ENCODE results near the gene RAB17.

RAB17 gene

GRCh38 chr2:237623428-237624403, 33.2 kb upstream of the RAB17 start:
- Histone ChIP-seq H3K4me2 (ENCODE audit: low read length) (no peak overlapping the region), H3K9me3 (ENCODE audit: low read length) (no peaks in the 10 kb centered on the region), H3K9me2 (ENCODE audit: low read depth, low read length) (no peaks in the 10 kb centered on the region), H3F3A (ENCODE audit: insufficient read depth, low read length) (no peaks in the 10 kb centered on the region), H3K9ac (ENCODE audit: low read length) (no peak overlapping the region), H3K4me1 (ENCODE audit: insufficient read depth, low read length, severe bottlenecking) (no peaks in the 10 kb centered on the region), H3K4me3 (ENCODE audit: low read depth, low read length, poor library complexity, severe bottlenecking) (no peak overlapping the region), H3K36me3 (ENCODE audit: insufficient read depth, low read length) (no peaks in the 10 kb centered on the region), H4K20me1 (ENCODE audit: insufficient read depth, low read length) (no peaks in the 10 kb centered on the region), H3K27ac (ENCODE audit: low read depth, low read length, poor library complexity, severe bottlenecking) (no peak overlapping the region), H3K79me2 (ENCODE audit: insufficient read depth, low read length) (no peaks in the 10 kb centered on the region), H3K27me3 (ENCODE audit: insufficient read depth, low read length) (peaks cover 2% of the 10 kb centered on the region; the same call in 1 of the 2 replicates), H2AFZ (ENCODE audit: low read length) (no peak overlapping the region)
- TF ChIP-seq EZH2 (IDR thresholded peaks at IDR 0.05; ENCODE audit: borderline replicate concordance, low read length): no peak
- no peak for TF ChIP-seq CTCF (IDR thresholded peaks at IDR 0.05; ENCODE audit: low read length)

GRCh38 chr2:237618449-237618848, 27.9 kb upstream of the RAB17 start:
- Histone ChIP-seq H3K4me2 (ENCODE audit: low read length) (no peak overlapping the region), H3K9ac (ENCODE audit: low read length) (no peak overlapping the region), H3K79me2 (ENCODE audit: insufficient read depth, low read length) (no peaks in the 10 kb centered on the region), H3F3A (ENCODE audit: insufficient read depth, low read length) (no peaks in the 10 kb centered on the region), H3K4me3 (ENCODE audit: low read depth, low read length, poor library complexity, severe bottlenecking) (no peak overlapping the region), H3K36me3 (ENCODE audit: insufficient read depth, low read length) (no peaks in the 10 kb centered on the region), H3K27me3 (ENCODE audit: insufficient read depth, low read length) (peaks cover 11% of the 10 kb centered on the region; the same call in 1 of the 2 replicates), H3K9me3 (ENCODE audit: low read length) (no peaks in the 10 kb centered on the region), H2AFZ (ENCODE audit: low read length) (no peak overlapping the region), H4K20me1 (ENCODE audit: insufficient read depth, low read length) (no peaks in the 10 kb centered on the region), H3K9me2 (ENCODE audit: low read depth, low read length) (no peaks in the 10 kb centered on the region), H3K27ac (ENCODE audit: low read depth, low read length, poor library complexity, severe bottlenecking) (no peak overlapping the region), H3K4me1 (ENCODE audit: insufficient read depth, low read length, severe bottlenecking) (no peaks in the 10 kb centered on the region)
- no peak for TF ChIP-seq CTCF (IDR thresholded peaks at IDR 0.05; ENCODE audit: low read length)
- no peak for TF ChIP-seq EZH2 (IDR thresholded peaks at IDR 0.05; ENCODE audit: borderline replicate concordance, low read length)

GRCh38 chr2:237617587-237617982, 27.1 kb upstream of the RAB17 start:
- no peaks in the 10 kb centered on the region for H3K9me2 ChIP-seq (ENCODE audit: low read depth, low read length)
- no peak overlapping the region for H3K27ac ChIP-seq (ENCODE audit: low read depth, low read length, poor library complexity, severe bottlenecking)
- peaks cover 11% of the 10 kb centered on the region; the same call in 1 of the 2 replicates for H3K27me3 ChIP-seq (ENCODE audit: insufficient read depth, low read length)
- H3K4me2 ChIP-seq (ENCODE audit: low read length): no peak overlapping the region
- no peaks in the 10 kb centered on the region for H4K20me1 ChIP-seq (ENCODE audit: insufficient read depth, low read length)
- no peak overlapping the region for H3K4me3 ChIP-seq (ENCODE audit: low read depth, low read length, poor library complexity, severe bottlenecking)
- H3K36me3 ChIP-seq (ENCODE audit: insufficient read depth, low read length): no peaks in the 10 kb centered on the region
- H2AFZ ChIP-seq (ENCODE audit: low read length): no peak overlapping the region
- no peaks in the 10 kb centered on the region for H3K4me1 ChIP-seq (ENCODE audit: insufficient read depth, low read length, severe bottlenecking)
- H3K79me2 ChIP-seq (ENCODE audit: insufficient read depth, low read length): no peaks in the 10 kb centered on the region
- TF ChIP-seq EZH2 (IDR thresholded peaks at IDR 0.05; ENCODE audit: borderline replicate concordance, low read length) (no peak), CTCF (IDR thresholded peaks at IDR 0.05; ENCODE audit: low read length) (no peak)
- no peak overlapping the region for H3K9ac ChIP-seq (ENCODE audit: low read length)
- no peaks in the 10 kb centered on the region for H3F3A ChIP-seq (ENCODE audit: insufficient read depth, low read length)
- H3K9me3 ChIP-seq (ENCODE audit: low read length): no peaks in the 10 kb centered on the region
